ENCODE data around the gene ESRRA. TPM values are rescaled to one million over a fixed set of nuclear protein-coding genes. Genes with fewer than 3 reads are reported as not detected.
A peak's percentile ranks its signal among the peaks of the same experiment; 100 is the strongest.

Gene ESRRA
- total and polyA plus RNA-seq, 9 of the 15 experiments (the other 6 are each of a cell fraction or from before 2014, with no cell fraction given), result 0.27 to 89.7 (median 23.7) TPM

DNA sequence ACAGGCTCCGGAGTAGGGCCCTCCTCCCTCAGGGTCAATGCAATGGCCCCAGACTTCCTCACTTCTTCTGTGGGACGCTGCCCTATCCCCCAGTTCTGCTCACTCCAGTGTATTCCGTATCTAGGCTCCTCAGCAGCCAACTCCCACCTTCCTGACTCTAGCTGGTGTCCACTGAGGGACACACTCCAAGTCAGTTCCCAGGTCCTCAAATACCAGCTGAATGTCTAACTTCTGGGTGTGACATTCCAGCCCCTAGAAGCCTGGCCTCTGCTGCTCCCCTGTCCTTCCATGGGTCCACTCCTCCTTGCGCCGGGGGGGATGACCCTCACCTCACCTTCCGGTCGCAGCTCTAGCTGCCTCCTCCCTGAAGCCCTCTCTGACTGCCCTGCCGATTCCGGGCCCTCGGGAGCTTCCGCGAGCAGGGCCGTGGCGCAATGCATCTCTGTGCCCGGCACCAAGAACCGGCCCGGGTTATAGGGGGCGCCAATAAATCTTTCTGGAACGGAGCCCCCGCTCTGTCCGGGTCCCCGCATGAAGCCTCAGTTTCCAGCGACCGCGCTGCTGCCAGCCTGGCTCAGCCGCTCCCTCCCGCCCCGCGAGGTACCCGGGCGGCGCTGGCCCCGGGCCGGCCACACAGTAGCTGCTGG lies 36.3 kb upstream of the ESRRA start:
- Histone ChIP-seq H3K4me3 (peak overlapping the region; percentile 60), H3K36me3 (ENCODE audit: control insufficient read depth, insufficient read depth, low read length) (peaks cover 43% of the 10 kb centered on the region), H3K9ac (ENCODE audit: insufficient read depth in 1 of 2, low read depth in 2 of 2, low read length in 2 of 2) (peak overlapping the region; percentile 89 to 99), H3K79me2 (ENCODE audit: control insufficient read depth, insufficient read depth, low read length) (peaks cover 43% of the 10 kb centered on the region), H3K4me2 (ENCODE audit: insufficient read depth, low read length) (peak overlapping the region; percentile 92), H2AFZ (ENCODE audit: low read depth, low read length) (peak overlapping the region; percentile 78; the same call in 1 of the 2 replicates), H4K20me1 (replicated peaks; ENCODE audit: control insufficient read depth, insufficient read depth, low read length) (no peaks in the 10 kb centered on the region), H3K9me3 (replicated peaks; ENCODE audit: control insufficient read depth, insufficient read depth, low read depth, low read length) (no peaks in the 10 kb centered on the region), H3K4me1 (replicated peaks in 1 of 2; ENCODE audit: control insufficient read depth in 2 of 2, insufficient read depth in 2 of 2, low read length in 2 of 2) (peaks cover 32 to 59% of the 10 kb centered on the region in 2 experiments), H3K27me3 (ENCODE audit: control insufficient read depth in 2 of 2, insufficient read depth in 2 of 2, low read length in 2 of 2) (no peaks in the 10 kb centered on the region), H3K9me1 (ENCODE audit: control insufficient read depth, insufficient read depth, low read length) (peaks cover 3% of the 10 kb centered on the region), H3K27ac (ENCODE audit: extremely low read depth, low read depth, low read length) (peak overlapping the region; percentile 96)
- in situ Hi-C loops (cut with MboI), result no loop called here
- FAIRE-seq (peak; percentile 72), DNase-seq (ENCODE audit: extremely low read depth in 1 of 4, low spot score in 3 of 4) (peak; percentile 36 to 79 (median 48)), ATAC-seq (peak; percentile 59)
- intact Hi-C loops (cut with micrococcal nuclease), result loop anchor here (2.0 kb wide), 1 partner anchor 22 kb away; the partner anchor contains the start of gene PPP1R14B
- ChIA-PET CTCF (ENCODE audit: low intra/inter-chr PET ratio) (interaction anchor here (2.6 kb wide), 1 partner anchor 65 kb away, joined by 11 read pairs; no protein-coding TSS in a partner anchor), POLR2A (interaction anchor here (0.6 to 5.7 kb wide), 17 partner anchors 12 to 1459 kb away, joined by 3 to 58 read pairs (median 5); partner anchors contain the start of genes BAD, CATSPERZ, ESRRA and FERMT3)
- WGBS (ENCODE audit: insufficient coverage, low coverage, missing lambda C conversion rate), result under 1% methylated on average over 23 of the region's 34 CpGs
- BruUV-seq (replicated peaks), result no TSS peak
- TF ChIP-seq EP400 (IDR thresholded peaks at IDR 0.05), result no peak; the same call in 1 of the 2 replicates
- TF ChIP-seq ETV1 (tag; conservative IDR thresholded peaks at IDR 0.05; ENCODE audit: low read depth), result peak; percentile 97
- no peak for TF ChIP-seq MYBL2 (IDR thresholded peaks at IDR 0.05; ENCODE audit: low read depth)
- TF ChIP-seq MYBL2 (CRISPR knock-in tag; IDR thresholded peaks at IDR 0.05; ENCODE audit: borderline replicate concordance), result no peak
- TF ChIP-seq SAFB (IDR thresholded peaks at IDR 0.05; ENCODE audit: borderline replicate concordance, low read depth, low read length), result no peak
- TF ChIP-seq CREB5 (CRISPR knock-in tag; IDR thresholded peaks at IDR 0.05), result 0 out of 2 replicates have a peak, but pooled peaks have one; percentile 15
- 0 out of 2 replicates have a peak, but pooled peaks have one; percentile 23 for TF ChIP-seq HLTF (IDR thresholded peaks at IDR 0.05)
- TF ChIP-seq DPF2 (IDR thresholded peaks at IDR 0.05), result peak; percentile 50; the same call in 1 of the 2 replicates
- TF ChIP-seq ZNF655 (CRISPR knock-in tag; IDR thresholded peaks at IDR 0.05), result 0 out of 2 replicates have a peak, but pooled peaks have one; percentile 31
- TF ChIP-seq ZNF263 (CRISPR knock-in tag; IDR thresholded peaks at IDR 0.05; ENCODE audit: borderline replicate concordance), result peak; percentile 52; the same call in 1 of the 2 replicates
- no peak for TF ChIP-seq ELK3 (CRISPR knock-in tag; IDR thresholded peaks at IDR 0.05)
- TF ChIP-seq ADNP (tag; IDR thresholded peaks at IDR 0.05), result peak; percentile 54; the same call in 1 of the 2 replicates
- peak; percentile 51 for TF ChIP-seq POLR2B (IDR thresholded peaks at IDR 0.05; ENCODE audit: low read depth, partially characterized antibody)
- peak; percentile 52 for TF ChIP-seq POLR2A (conservative IDR thresholded peaks at IDR 0.05)
- TF ChIP-seq HES1 (IDR thresholded peaks at IDR 0.05; ENCODE audit: low read depth), result no peak
- 0 out of 2 replicates have a peak, but pooled peaks have one; percentile 49 for TF ChIP-seq NBN (IDR thresholded peaks at IDR 0.05; ENCODE audit: low read depth)
- TF ChIP-seq MEIS2 (IDR thresholded peaks at IDR 0.05; ENCODE audit: partially characterized antibody), result peak; percentile 2
- no peak for TF ChIP-seq ZNF695 (CRISPR knock-in tag; IDR thresholded peaks at IDR 0.05)
